HK-2 (cell line): Measurements from ENCODE around the gene FGB.

Source experiments
- DNase-seq: peaks from one replicate; pipeline ENCODE4 v3.0.0-alpha.2; 2018; ENCODE audit not compliant: unreplicated experiment

FGB gene

GRCh38 chr4:154562697-154563254, at the start of gene FGB:
FGB (plus strand) TSS chr4:154563011; CDS start chr4:154563019, 8 bp downstream.
- no peak for DNase-seq

GRCh38 chr4:154516318-154517029, 46.3 kb upstream of the FGB start:
- DNase-seq, result no peak

- no peak for DNase-seq
Measured at GRCh38 chr4:154517591-154517990, 45.2 kb upstream of the FGB start.

GRCh38 chr4:154519214-154519613, 43.6 kb upstream of the FGB start:
- no peak for DNase-seq

- no peak for DNase-seq
Measured at GRCh38 chr4:154521607-154522006, 41.2 kb upstream of the FGB start.

GRCh38 chr4:154526151-154526550, 36.7 kb upstream of the FGB start:
- DNase-seq, result no peak

GRCh38 chr4:154527308-154527707, 35.5 kb upstream of the FGB start:
- DNase-seq, result no peak

- DNase-seq, result no peak
Measured at GRCh38 chr4:154528869-154529268, 33.9 kb upstream of the FGB start.

GRCh38 chr4:154529728-154530519, 32.9 kb upstream of the FGB start:
- DNase-seq, result no peak

GRCh38 chr4:154534296-154534695, 28.5 kb upstream of the FGB start:
- no peak for DNase-seq

- no peak for DNase-seq
Measured at GRCh38 chr4:154542271-154542879, 20.4 kb upstream of the FGB start.

GRCh38 chr4:154545689-154546088, 17.1 kb upstream of the FGB start:
- no peak for DNase-seq

- DNase-seq, result peak; percentile 96
Measured at GRCh38 chr4:154549894-154550790, 12.7 kb upstream of the FGB start, which contains the start of gene PLRG1. PLRG1 (minus strand) TSS chr4:154550400; CDS start chr4:154550308, 92 bp downstream.

- peak; percentile 65 for DNase-seq
Measured at GRCh38 chr4:154551872-154552686, 10.7 kb upstream of the FGB start.

GRCh38 chr4:154559141-154559493, 3.7 kb upstream of the FGB start:
- DNase-seq, result no peak

GRCh38 chr4:154559494-154560418, 3.1 kb upstream of the FGB start:
- peak; percentile 15 for DNase-seq

GRCh38 chr4:154560419-154560801, 2.4 kb upstream of the FGB start:
- no peak for DNase-seq

GRCh38 chr4:154560824-154561231, 2.0 kb upstream of the FGB start:
- DNase-seq, result no peak

- DNase-seq, result no peak
Measured at GRCh38 chr4:154564311-154564710, 1.5 kb downstream of the FGB start.
